Measurements from ENCODE around the gene METTL2B. TPM values are rescaled to one million over a fixed set of nuclear protein-coding genes. Genes with fewer than 3 reads are reported as not detected.

The METTL2B gene
- total and polyA plus RNA-seq, 2 donors (not counting 1 experiment from before 2014, with no cell fraction given) = 25.5 to 30.9 TPM

- no peak for TF ChIP-seq EZH2 (IDR thresholded peaks at IDR 0.05; ENCODE audit: low read length, missing control alignments)
- TF ChIP-seq CTCF (conservative IDR thresholded peaks at IDR 0.05 in 1 of 2, IDR thresholded peaks at IDR 0.05 in 1 of 2; ENCODE audit: low read depth in 1 of 2, low read length in 2 of 2) = no peak
- H3K9ac ChIP-seq (ENCODE audit: insufficient read depth, low read length) = no peak overlapping the region
- peaks cover 2% of the 10 kb centered on the region for H3K27me3 ChIP-seq (ENCODE audit: control insufficient read depth, insufficient read depth, low read length)
- no peak overlapping the region for H2AFZ ChIP-seq (ENCODE audit: low read length)
- DNase-seq (ENCODE audit: low read depth in 2 of 2) = no peak
- no peaks in the 10 kb centered on the region for H3K36me3 ChIP-seq (ENCODE audit: control insufficient read depth, insufficient read depth, low read length)
- H3K9me3 ChIP-seq (ENCODE audit: control insufficient read depth, insufficient read depth, low read depth, low read length) = no peaks in the 10 kb centered on the region
- no peaks in the 10 kb centered on the region for H4K20me1 ChIP-seq (ENCODE audit: control insufficient read depth, extremely low read depth, insufficient read depth, low read length)
- H3K4me3 ChIP-seq (replicated peaks in 1 of 4; ENCODE audit: control extremely low read depth in 1 of 4, insufficient read depth in 1 of 4, low read depth in 3 of 4, low read length in 4 of 4) = no peak overlapping the region
- H3K27ac ChIP-seq (ENCODE audit: insufficient read depth, low read length) = no peak overlapping the region
- H3K4me2 ChIP-seq (ENCODE audit: extremely low read depth, insufficient read depth, low read length) = no peak overlapping the region
- H3K4me1 ChIP-seq (ENCODE audit: control insufficient read depth, extremely low read depth, insufficient read depth, low read length) = no peaks in the 10 kb centered on the region
- no peaks in the 10 kb centered on the region for H3K79me2 ChIP-seq (ENCODE audit: control insufficient read depth, insufficient read depth, low read length)
Measured at GRCh38 chr7:128447941-128448564, 28.5 kb upstream of the METTL2B start.

GRCh38 chr7:128448751-128449302, 27.7 kb upstream of the METTL2B start:
- no peak overlapping the region for H3K9ac ChIP-seq (ENCODE audit: insufficient read depth, low read length)

GRCh38 chr7:128450409-128450808, 26.1 kb upstream of the METTL2B start:
- H4K20me1 ChIP-seq (ENCODE audit: control insufficient read depth, extremely low read depth, insufficient read depth, low read length) = no peaks in the 10 kb centered on the region
- peaks cover 13% of the 10 kb centered on the region for H3K4me1 ChIP-seq (ENCODE audit: control insufficient read depth, extremely low read depth, insufficient read depth, low read length)
- H3K9ac ChIP-seq (ENCODE audit: insufficient read depth, low read length) = no peak overlapping the region
- TF ChIP-seq CTCF (conservative IDR thresholded peaks at IDR 0.05 in 1 of 2, IDR thresholded peaks at IDR 0.05 in 1 of 2; ENCODE audit: low read depth in 1 of 2, low read length in 2 of 2) = no peak
- no peak for TF ChIP-seq EZH2 (IDR thresholded peaks at IDR 0.05; ENCODE audit: low read length, missing control alignments)
- H3K4me3 ChIP-seq (replicated peaks in 1 of 4; ENCODE audit: control extremely low read depth in 1 of 4, insufficient read depth in 1 of 4, low read depth in 3 of 4, low read length in 4 of 4) = no peak overlapping the region
- H3K27ac ChIP-seq (ENCODE audit: insufficient read depth, low read length) = no peak overlapping the region
- peak in 1 of 2 donors; percentile 20 for DNase-seq (ENCODE audit: low read depth in 2 of 2)
- no peaks in the 10 kb centered on the region for H3K9me3 ChIP-seq (ENCODE audit: control insufficient read depth, insufficient read depth, low read depth, low read length)
- H2AFZ ChIP-seq (ENCODE audit: low read length) = no peak overlapping the region
- no peaks in the 10 kb centered on the region for H3K79me2 ChIP-seq (ENCODE audit: control insufficient read depth, insufficient read depth, low read length)
- H3K36me3 ChIP-seq (ENCODE audit: control insufficient read depth, insufficient read depth, low read length) = no peaks in the 10 kb centered on the region
- no peak overlapping the region for H3K4me2 ChIP-seq (ENCODE audit: extremely low read depth, insufficient read depth, low read length)
- peaks cover 2% of the 10 kb centered on the region for H3K27me3 ChIP-seq (ENCODE audit: control insufficient read depth, insufficient read depth, low read length)

More at GRCh38 chr7:128448751-128449302, 27.7 kb upstream of the METTL2B start:
- Histone ChIP-seq H3K27me3 (ENCODE audit: control insufficient read depth, insufficient read depth, low read length) (peaks cover 2% of the 10 kb centered on the region), H3K4me2 (ENCODE audit: extremely low read depth, insufficient read depth, low read length) (no peak overlapping the region), H3K27ac (ENCODE audit: insufficient read depth, low read length) (no peak overlapping the region), H3K36me3 (ENCODE audit: control insufficient read depth, insufficient read depth, low read length) (no peaks in the 10 kb centered on the region), H3K4me3 (replicated peaks in 1 of 4; ENCODE audit: control extremely low read depth in 1 of 4, insufficient read depth in 1 of 4, low read depth in 3 of 4, low read length in 4 of 4) (no peak overlapping the region), H3K9me3 (ENCODE audit: control insufficient read depth, insufficient read depth, low read depth, low read length) (no peaks in the 10 kb centered on the region), H4K20me1 (ENCODE audit: control insufficient read depth, extremely low read depth, insufficient read depth, low read length) (no peaks in the 10 kb centered on the region), H2AFZ (ENCODE audit: low read length) (no peak overlapping the region), H3K4me1 (ENCODE audit: control insufficient read depth, extremely low read depth, insufficient read depth, low read length) (no peaks in the 10 kb centered on the region), H3K79me2 (ENCODE audit: control insufficient read depth, insufficient read depth, low read length) (no peaks in the 10 kb centered on the region)
- DNase-seq (ENCODE audit: low read depth in 2 of 2) = no peak
- TF ChIP-seq CTCF (conservative IDR thresholded peaks at IDR 0.05 in 1 of 2, IDR thresholded peaks at IDR 0.05 in 1 of 2; ENCODE audit: low read depth in 1 of 2, low read length in 2 of 2) = no peak
- no peak for TF ChIP-seq EZH2 (IDR thresholded peaks at IDR 0.05; ENCODE audit: low read length, missing control alignments)

Measured in fibroblast of lung (primary cell).